ENCODE measurements around the gene GLIPR1.

The GLIPR1 gene

GRCh38 chr12:75533239-75533638, 52.7 kb downstream of the GLIPR1 start:
- TF ChIP-seq TAF1 (IDR thresholded peaks at IDR 0.05; ENCODE audit: low read depth, low read length) (no peak), PAX5 (IDR thresholded peaks at IDR 0.05; ENCODE audit: insufficient read depth, low read length, severe bottlenecking) (no peak), POLR2AphosphoS5 (IDR thresholded peaks at IDR 0.05; ENCODE audit: low read depth, low read length) (no peak), POU2F2 (IDR thresholded peaks at IDR 0.05; ENCODE audit: low read depth, low read length) (no peak), SPI1 (IDR thresholded peaks at IDR 0.05; ENCODE audit: low read depth, low read length) (no peak), POLR2A (IDR thresholded peaks at IDR 0.05; ENCODE audit: low read depth, low read length) (no peak)
- no peak for FAIRE-seq

GRCh38 chr12:75539889-75540288, 59.3 kb downstream of the GLIPR1 start:
- DNase-seq (ENCODE audit: insufficient read length, low spot score): no peak
- no peak for FAIRE-seq
- TF ChIP-seq POLR2AphosphoS5 (IDR thresholded peaks at IDR 0.05; ENCODE audit: low read depth, low read length) (no peak), POLR2A (IDR thresholded peaks at IDR 0.05; ENCODE audit: low read depth, low read length) (no peak), POU2F2 (IDR thresholded peaks at IDR 0.05; ENCODE audit: low read depth, low read length) (no peak), SPI1 (IDR thresholded peaks at IDR 0.05; ENCODE audit: low read depth, low read length) (no peak), PAX5 (IDR thresholded peaks at IDR 0.05; ENCODE audit: insufficient read depth, low read length, severe bottlenecking) (no peak)

More at GRCh38 chr12:75533239-75533638, 52.7 kb downstream of the GLIPR1 start:
- no peak for DNase-seq (ENCODE audit: insufficient read length, low spot score)

GRCh38 chr12:75542942-75543341, 62.4 kb downstream of the GLIPR1 start:
- no peak for TF ChIP-seq PAX5 (IDR thresholded peaks at IDR 0.05; ENCODE audit: insufficient read depth, low read length, severe bottlenecking)
- no peak for TF ChIP-seq POLR2AphosphoS5 (IDR thresholded peaks at IDR 0.05; ENCODE audit: low read depth, low read length)
- TF ChIP-seq SPI1 (IDR thresholded peaks at IDR 0.05; ENCODE audit: low read depth, low read length): no peak
- TF ChIP-seq POU2F2 (IDR thresholded peaks at IDR 0.05; ENCODE audit: low read depth, low read length): no peak
- no peak for TF ChIP-seq TAF1 (IDR thresholded peaks at IDR 0.05; ENCODE audit: low read depth, low read length)
- TF ChIP-seq POLR2A (IDR thresholded peaks at IDR 0.05; ENCODE audit: low read depth, low read length): no peak
- DNase-seq (ENCODE audit: insufficient read length, low spot score) (no peak), FAIRE-seq (no peak)

GRCh38 chr12:75543529-75543928, 63.0 kb downstream of the GLIPR1 start:
- DNase-seq (ENCODE audit: insufficient read length, low spot score) (no peak), FAIRE-seq (no peak)
- TF ChIP-seq POU2F2 (IDR thresholded peaks at IDR 0.05; ENCODE audit: low read depth, low read length): no peak
- TF ChIP-seq TAF1 (IDR thresholded peaks at IDR 0.05; ENCODE audit: low read depth, low read length): no peak
- no peak for TF ChIP-seq SPI1 (IDR thresholded peaks at IDR 0.05; ENCODE audit: low read depth, low read length)
- TF ChIP-seq PAX5 (IDR thresholded peaks at IDR 0.05; ENCODE audit: insufficient read depth, low read length, severe bottlenecking): no peak
- TF ChIP-seq POLR2A (IDR thresholded peaks at IDR 0.05; ENCODE audit: low read depth, low read length): no peak
- no peak for TF ChIP-seq POLR2AphosphoS5 (IDR thresholded peaks at IDR 0.05; ENCODE audit: low read depth, low read length)

- no peak for TF ChIP-seq TAF1 (IDR thresholded peaks at IDR 0.05; ENCODE audit: low read depth, low read length)
- no peak for FAIRE-seq
- no peak for DNase-seq (ENCODE audit: insufficient read length, low spot score)
These were observed 65.1 kb downstream of the GLIPR1 start for GRCh38 chr12:75545636-75546035.

- DNase-seq (ENCODE audit: insufficient read length, low spot score): no peak
- no peak for FAIRE-seq
- TF ChIP-seq TAF1 (IDR thresholded peaks at IDR 0.05; ENCODE audit: low read depth, low read length): no peak
- no peak for TF ChIP-seq POU2F2 (IDR thresholded peaks at IDR 0.05; ENCODE audit: low read depth, low read length)
These were observed 68.3 kb downstream of the GLIPR1 start for GRCh38 chr12:75548879-75549278.

- DNase-seq (ENCODE audit: insufficient read length, low spot score): no peak
- TF ChIP-seq TAF1 (IDR thresholded peaks at IDR 0.05; ENCODE audit: low read depth, low read length): no peak
- TF ChIP-seq POU2F2 (IDR thresholded peaks at IDR 0.05; ENCODE audit: low read depth, low read length): no peak
- no peak for TF ChIP-seq PAX5 (IDR thresholded peaks at IDR 0.05; ENCODE audit: insufficient read depth, low read length, severe bottlenecking)
- no peak for TF ChIP-seq POLR2AphosphoS5 (IDR thresholded peaks at IDR 0.05; ENCODE audit: low read depth, low read length)
- no peak for TF ChIP-seq POLR2A (IDR thresholded peaks at IDR 0.05; ENCODE audit: low read depth, low read length)
- no peak for TF ChIP-seq SPI1 (IDR thresholded peaks at IDR 0.05; ENCODE audit: low read depth, low read length)
- no peak for FAIRE-seq
These were observed 69.4 kb downstream of the GLIPR1 start for GRCh38 chr12:75549989-75550388.

- no peak for DNase-seq (ENCODE audit: insufficient read length, low spot score)
- TF ChIP-seq PAX5 (IDR thresholded peaks at IDR 0.05; ENCODE audit: insufficient read depth, low read length, severe bottlenecking): no peak
- no peak for TF ChIP-seq POLR2A (IDR thresholded peaks at IDR 0.05; ENCODE audit: low read depth, low read length)
- TF ChIP-seq POU2F2 (IDR thresholded peaks at IDR 0.05; ENCODE audit: low read depth, low read length): no peak
- no peak for TF ChIP-seq POLR2AphosphoS5 (IDR thresholded peaks at IDR 0.05; ENCODE audit: low read depth, low read length)
- no peak for FAIRE-seq
These were observed 70.1 kb downstream of the GLIPR1 start for GRCh38 chr12:75550401-75551240.

GRCh38 chr12:75551477-75551876, 70.9 kb downstream of the GLIPR1 start:
- no peak for TF ChIP-seq SPI1 (IDR thresholded peaks at IDR 0.05; ENCODE audit: low read depth, low read length)
- no peak for TF ChIP-seq TAF1 (IDR thresholded peaks at IDR 0.05; ENCODE audit: low read depth, low read length)
- TF ChIP-seq POLR2A (IDR thresholded peaks at IDR 0.05; ENCODE audit: low read depth, low read length): no peak
- no peak for TF ChIP-seq PAX5 (IDR thresholded peaks at IDR 0.05; ENCODE audit: insufficient read depth, low read length, severe bottlenecking)
- TF ChIP-seq POLR2AphosphoS5 (IDR thresholded peaks at IDR 0.05; ENCODE audit: low read depth, low read length): no peak
- no peak for DNase-seq (ENCODE audit: insufficient read length, low spot score)
- no peak for FAIRE-seq

GRCh38 chr12:75553398-75553797, 72.8 kb downstream of the GLIPR1 start:
- TF ChIP-seq PAX5 (IDR thresholded peaks at IDR 0.05; ENCODE audit: insufficient read depth, low read length, severe bottlenecking): no peak

More at GRCh38 chr12:75553398-75553797, 72.8 kb downstream of the GLIPR1 start:
- FAIRE-seq: no peak
- no peak for DNase-seq (ENCODE audit: insufficient read length, low spot score)
